Neural progenitor cell (in vitro differentiated cells): ENCODE results near the gene CHMP6.

Source experiments
- CTCF ChIP-seq: fragments of 200-600 bp; sonication (generic); IDR thresholded peaks from 2 replicates; pipeline ENCODE4 v1.5.1; 2017; ENCODE audit warnings: antibody characterized with exemption, mild to moderate bottlenecking
- EZH2 ChIP-seq: fragments of 200-600 bp; sonication (generic); IDR thresholded peaks from 2 replicates; pipeline ENCODE4 v1.6.1; 2017; ENCODE audit warnings: antibody characterized with exemption, mild to moderate bottlenecking, moderate library complexity
- EZH2phosphoT487 ChIP-seq: fragments of 200-600 bp; sonication (generic); IDR thresholded peaks from 2 replicates; pipeline ENCODE4 v1.6.1; 2017; ENCODE audit warnings: antibody characterized with exemption

- TF ChIP-seq CTCF (no peak), EZH2phosphoT487 (no peak), EZH2 (no peak)
Observed at GRCh38 chr17:81046770-81047359, 55.2 kb downstream of the CHMP6 start.
